HG02642 (cell line): Measurements from ENCODE around the gene OR11A1.
"Not testable (repeated sequence)": the region's sequence is repeated elsewhere in the genome, so short reads cannot be mapped to it uniquely, and the experiment has no call there.

Experiments used
- ATAC-seq: cut with Tn5 transposase; IDR thresholded peaks from one replicate; pipeline ENCODE4 v1.9.1; 2021; ENCODE audit warnings: mild to moderate bottlenecking; ENCODE audit not compliant: unreplicated experiment, poor library complexity

Gene OR11A1

GRCh38 chr6:29483186-29483585, 26.3 kb upstream of the OR11A1 start:
- no peak for ATAC-seq

GRCh38 chr6:29479560-29479959, 22.7 kb upstream of the OR11A1 start:
- ATAC-seq = no peak

- ATAC-seq = no peak
Measured at GRCh38 chr6:29478740-29479139, 21.9 kb upstream of the OR11A1 start.

GRCh38 chr6:29477923-29478450, 21.1 kb upstream of the OR11A1 start:
- no peak for ATAC-seq

GRCh38 chr6:29474996-29475395, 18.1 kb upstream of the OR11A1 start:
- no peak for ATAC-seq

GRCh38 chr6:29466241-29466640, 9.4 kb upstream of the OR11A1 start:
- no peak for ATAC-seq

GRCh38 chr6:29465801-29466200, 8.9 kb upstream of the OR11A1 start:
- ATAC-seq = no peak

GRCh38 chr6:29465279-29465678, 8.4 kb upstream of the OR11A1 start:
- no peak for ATAC-seq

- no peak for ATAC-seq
Measured at GRCh38 chr6:29462022-29462421, 5.2 kb upstream of the OR11A1 start.

GRCh38 chr6:29461021-29461814, 4.3 kb upstream of the OR11A1 start:
- no peak for ATAC-seq

- ATAC-seq = no peak
Measured at GRCh38 chr6:29451471-29452193, 5.2 kb downstream of the OR11A1 start.

GRCh38 chr6:29447670-29448069, 9.2 kb downstream of the OR11A1 start:
- ATAC-seq = no peak

- ATAC-seq = not testable (repeated sequence)
Measured at GRCh38 chr6:29444031-29444430, 12.8 kb downstream of the OR11A1 start.

- ATAC-seq = no peak
Measured at GRCh38 chr6:29442719-29443118, 14.2 kb downstream of the OR11A1 start.

- ATAC-seq = no peak
Measured at GRCh38 chr6:29439006-29439405, 17.9 kb downstream of the OR11A1 start, which contains the start of gene OR10C1. Gene OR10C1 (plus strand): TSS chr6:29439306. CDS start chr6:29440016, 710 bp downstream.

- not testable (repeated sequence) for ATAC-seq
Measured at GRCh38 chr6:29436730-29437129, 20.1 kb downstream of the OR11A1 start.

GRCh38 chr6:29426654-29427053, 30.2 kb downstream of the OR11A1 start:
- no peak for ATAC-seq

- ATAC-seq = no peak
Measured at GRCh38 chr6:29425075-29425474, 31.8 kb downstream of the OR11A1 start.

GRCh38 chr6:29424575-29424974, 32.3 kb downstream of the OR11A1 start:
- ATAC-seq = no peak

- ATAC-seq = no peak
Measured at GRCh38 chr6:29424168-29424567, 32.7 kb downstream of the OR11A1 start.

GRCh38 chr6:29419516-29419915, 37.4 kb downstream of the OR11A1 start:
- no peak for ATAC-seq
